Activated T-cell treated with anti-CD3 and anti-CD28 coated beads, Interleukin-2, amount 50 U/mL, for 48 hours (primary cell): ENCODE data around the gene GSN.

Experiments used
- DNase-seq, 2 experiments: peaks; one replicate each; pipeline ENCODE4 v3.0.0-alpha.2; 2020

GSN gene

DNA sequence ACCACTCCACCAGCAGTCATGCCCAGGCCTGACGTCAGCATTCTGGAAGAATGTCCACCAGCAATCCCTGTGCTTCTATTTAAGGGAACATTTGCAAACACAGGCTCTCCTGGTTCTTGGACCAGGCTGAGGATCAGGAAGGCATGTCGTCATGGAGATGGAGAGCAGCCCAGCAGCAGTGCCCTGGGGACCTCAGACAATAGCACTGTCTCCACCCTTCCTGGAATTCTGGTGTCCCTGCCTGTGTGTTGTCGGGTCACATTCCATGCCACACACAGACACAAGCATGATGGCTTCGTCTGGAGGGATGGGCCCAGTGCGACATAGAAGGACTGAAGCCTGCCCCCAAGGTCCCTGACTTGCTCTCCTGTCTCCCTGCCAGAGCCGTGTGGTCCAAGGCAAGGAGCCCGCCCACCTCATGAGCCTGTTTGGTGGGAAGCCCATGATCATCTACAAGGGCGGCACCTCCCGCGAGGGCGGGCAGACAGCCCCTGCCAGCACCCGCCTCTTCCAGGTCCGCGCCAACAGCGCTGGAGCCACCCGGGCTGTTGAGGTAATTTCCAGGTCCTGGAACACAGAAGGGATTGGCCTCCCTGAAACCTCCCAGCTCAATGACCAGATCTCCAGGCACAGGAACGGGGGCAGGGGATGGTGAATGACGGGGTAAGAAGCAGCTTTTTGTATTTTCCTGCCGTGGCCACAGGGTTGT, 58.3 kb downstream of the GSN start:
- DNase-seq = no peak

DNA sequence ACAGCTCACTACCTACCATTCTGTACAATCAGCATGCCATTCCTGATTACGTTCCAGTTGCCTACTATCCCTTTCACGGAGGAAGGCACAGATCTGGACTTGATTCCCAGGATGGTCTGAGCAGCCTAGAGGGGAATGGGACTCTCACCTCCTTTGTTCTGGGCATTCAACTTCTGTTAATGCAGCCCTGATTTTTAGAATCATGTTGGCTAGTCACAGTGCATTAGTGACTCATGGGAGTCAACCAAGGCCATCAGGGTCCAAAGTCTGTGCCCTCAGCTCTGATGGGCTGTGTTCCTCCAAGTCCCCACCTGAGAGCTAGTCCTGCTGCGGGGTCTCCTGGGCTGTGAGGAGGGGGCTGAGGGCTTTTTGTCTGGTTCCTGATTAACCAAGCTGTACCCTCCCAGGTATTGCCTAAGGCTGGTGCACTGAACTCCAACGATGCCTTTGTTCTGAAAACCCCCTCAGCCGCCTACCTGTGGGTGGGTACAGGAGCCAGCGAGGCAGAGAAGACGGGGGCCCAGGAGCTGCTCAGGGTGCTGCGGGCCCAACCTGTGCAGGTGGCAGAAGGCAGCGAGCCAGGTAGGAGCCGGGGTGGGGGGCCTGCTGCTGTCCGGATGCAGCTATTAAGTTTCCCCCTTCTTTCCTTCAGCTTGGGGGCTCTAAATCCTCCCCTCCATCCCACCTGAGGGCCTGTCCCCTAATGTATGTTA, 59.1 kb downstream of the GSN start:
- no peak for DNase-seq

DNA sequence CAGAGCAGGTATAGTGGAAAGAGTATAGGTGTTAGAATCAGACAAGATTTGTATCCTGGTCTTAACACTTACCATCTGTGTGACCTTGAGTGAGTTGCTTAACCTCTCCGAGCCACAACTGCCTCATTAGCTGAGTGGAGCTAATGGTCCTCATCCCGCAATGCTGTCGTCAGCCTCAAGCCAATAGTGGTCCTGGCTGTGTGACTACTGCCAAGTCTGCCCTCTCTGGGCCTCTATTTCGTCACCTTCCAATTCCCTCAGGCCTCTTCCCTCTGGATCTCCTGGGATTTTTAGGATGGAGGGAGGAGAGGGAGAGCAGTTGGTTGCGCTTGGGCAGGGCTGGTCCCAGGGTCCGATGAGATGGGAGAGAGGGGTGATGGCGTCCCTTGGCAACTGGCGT, 60.5 kb downstream of the GSN start:
- no peak for DNase-seq

DNA sequence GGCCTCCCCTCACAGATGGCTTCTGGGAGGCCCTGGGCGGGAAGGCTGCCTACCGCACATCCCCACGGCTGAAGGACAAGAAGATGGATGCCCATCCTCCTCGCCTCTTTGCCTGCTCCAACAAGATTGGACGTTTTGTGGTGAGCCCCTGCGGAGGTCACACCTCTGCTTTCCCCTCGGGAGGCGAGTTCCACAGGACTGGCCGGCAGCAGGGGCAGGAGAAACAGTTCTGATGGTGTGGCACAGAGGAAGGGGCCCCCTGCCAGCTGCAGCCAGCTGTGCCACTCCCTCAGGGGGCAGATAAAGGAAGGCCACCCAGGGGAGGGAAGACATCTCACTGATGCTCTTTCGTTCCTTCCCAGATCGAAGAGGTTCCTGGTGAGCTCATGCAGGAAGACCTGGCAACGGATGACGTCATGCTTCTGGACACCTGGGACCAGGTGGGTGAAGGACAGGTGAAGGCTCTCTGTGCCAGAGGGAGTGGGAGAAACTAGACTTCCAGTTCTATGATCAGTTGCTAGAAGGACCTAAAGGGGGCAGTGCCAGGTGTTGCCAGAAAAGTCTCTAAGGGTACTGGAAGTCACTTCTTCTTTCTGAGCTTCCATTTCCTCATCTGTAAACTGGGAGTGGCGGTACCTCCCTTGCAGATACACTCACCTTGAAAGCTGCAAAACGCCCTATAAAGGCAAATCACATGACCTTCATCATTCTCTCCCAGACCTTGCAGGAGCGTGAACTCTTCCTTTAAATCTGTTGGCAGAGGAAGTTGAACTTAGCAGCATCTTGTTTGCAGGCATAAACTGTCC, 61.1 kb downstream of the GSN start:
- DNase-seq = no peak

DNA sequence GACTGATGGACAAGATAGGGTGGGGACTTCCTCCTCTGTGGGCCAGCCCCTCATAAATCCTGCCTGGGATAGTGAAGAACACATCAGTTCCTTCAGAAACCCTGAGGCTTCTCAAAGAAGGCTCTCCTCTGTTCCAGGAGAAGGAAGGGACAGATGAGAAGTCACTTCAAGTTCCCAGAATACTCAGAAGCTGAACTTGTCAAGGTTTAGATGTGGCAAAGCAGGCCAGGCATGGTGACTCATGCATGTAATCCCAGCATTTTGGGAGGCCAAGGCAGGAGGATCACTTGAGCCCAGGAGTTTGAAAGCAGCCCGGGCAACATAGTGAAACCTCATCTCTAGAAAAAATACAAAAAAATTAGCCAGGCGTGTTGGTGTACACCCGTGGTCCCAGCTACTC, 63.6 kb downstream of the GSN start:
- DNase-seq = no peak

DNA sequence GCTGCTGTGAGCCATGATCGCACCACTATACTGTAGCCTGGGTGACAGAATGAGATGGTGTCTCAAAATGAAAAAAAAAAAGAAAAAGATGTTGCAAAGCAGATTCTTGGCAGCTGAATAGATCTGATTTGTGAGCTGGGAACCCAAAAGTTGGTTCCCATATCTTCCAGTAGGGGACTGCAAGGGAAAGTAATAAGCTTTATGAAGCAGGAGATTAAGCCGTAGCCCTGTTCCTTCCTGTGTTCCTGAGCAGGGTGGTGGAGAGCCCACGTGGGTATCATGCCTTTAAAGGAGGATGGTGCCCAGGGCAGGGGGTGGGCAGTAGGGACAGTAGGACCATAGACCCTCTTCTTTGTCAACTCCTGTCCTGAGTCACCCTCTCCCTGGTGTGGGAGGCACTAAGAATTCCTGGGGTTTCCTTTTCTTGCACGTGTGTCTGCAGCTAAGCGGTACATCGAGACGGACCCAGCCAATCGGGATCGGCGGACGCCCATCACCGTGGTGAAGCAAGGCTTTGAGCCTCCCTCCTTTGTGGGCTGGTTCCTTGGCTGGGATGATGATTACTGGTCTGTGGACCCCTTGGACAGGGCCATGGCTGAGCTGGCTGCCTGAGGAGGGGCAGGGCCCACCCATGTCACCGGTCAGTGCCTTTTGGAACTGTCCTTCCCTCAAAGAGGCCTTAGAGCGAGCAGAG, 64.2 kb downstream of the GSN start:
- DNase-seq = no peak

DNA sequence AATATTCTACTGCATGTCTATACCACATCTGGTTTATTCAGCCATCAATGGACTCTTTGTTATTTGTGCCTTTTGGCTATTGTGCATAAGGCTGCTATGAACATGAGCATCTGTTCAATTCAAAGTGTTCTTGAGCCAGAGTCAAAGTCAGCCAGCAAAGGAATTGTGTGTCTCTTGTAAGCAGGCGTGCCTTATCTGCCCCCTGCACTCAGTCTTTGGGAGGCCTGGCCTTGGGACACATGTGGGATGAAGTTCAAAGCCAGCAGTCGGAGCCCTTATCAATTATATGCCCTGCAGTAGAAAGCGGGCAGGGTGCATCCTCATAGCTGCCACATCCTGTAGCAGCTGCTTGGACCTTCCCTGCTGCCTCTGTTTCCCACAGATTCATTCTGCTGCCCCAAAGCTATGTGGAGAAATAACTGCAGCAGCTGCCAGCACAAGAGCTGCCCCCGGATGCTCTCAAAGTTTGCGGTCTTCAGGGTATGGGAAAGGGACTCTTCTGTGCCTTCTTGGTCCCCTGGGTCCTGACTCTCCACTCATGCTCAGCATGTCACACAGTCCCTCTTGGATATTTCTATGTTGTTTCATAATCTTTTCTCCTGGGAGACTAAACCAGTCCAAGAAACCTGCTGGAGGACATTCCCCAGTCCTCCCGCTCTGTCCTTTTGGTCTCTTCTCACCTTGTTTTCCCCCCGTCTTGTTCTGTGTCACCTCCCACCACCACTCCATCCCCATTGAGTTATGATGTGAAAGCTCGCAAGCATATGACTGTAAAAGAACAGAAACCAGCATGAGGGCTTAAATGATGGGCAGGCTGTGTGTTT, 66.2 kb downstream of the GSN start:
- DNase-seq = no peak

DNA sequence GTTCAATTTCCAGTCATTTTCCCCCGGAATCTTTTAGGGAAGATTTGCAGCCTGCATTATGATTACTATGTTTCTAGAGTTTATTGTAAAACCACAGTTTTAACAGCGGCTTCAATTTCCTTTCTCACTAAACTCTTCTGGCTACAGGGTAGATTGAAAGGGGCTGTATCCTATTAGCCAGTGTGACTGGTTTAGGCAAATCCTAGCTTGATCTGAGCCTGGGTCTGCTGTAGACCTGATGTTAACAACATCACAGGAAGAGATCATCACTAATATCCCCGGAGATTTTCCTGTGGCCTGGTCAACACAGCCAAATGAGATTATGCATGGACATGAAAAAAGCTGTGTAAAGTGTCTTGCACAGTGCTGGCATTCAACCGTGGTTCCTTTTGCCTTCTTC, 68.7 kb downstream of the GSN start:
- no peak for DNase-seq

DNA sequence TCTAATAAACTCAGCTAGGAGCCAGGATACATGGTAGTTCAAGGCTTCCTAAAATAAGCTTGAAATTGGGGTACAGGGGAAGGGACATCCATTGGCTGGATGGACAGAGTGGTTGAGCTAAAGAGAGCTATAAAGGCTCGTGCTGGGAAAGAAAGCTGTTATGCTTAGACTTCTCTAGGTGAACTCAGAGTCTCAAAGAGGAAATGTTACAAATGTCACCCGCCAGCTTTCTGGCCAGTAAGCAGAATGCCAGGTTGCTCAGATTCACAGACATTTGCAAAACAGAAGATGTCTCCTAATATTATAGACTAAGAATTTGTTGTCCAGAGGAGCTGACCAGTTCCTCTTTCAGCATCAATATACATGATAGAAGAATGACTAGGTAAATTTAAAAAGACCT, 71.5 kb downstream of the GSN start:
- DNase-seq = no peak

DNA sequence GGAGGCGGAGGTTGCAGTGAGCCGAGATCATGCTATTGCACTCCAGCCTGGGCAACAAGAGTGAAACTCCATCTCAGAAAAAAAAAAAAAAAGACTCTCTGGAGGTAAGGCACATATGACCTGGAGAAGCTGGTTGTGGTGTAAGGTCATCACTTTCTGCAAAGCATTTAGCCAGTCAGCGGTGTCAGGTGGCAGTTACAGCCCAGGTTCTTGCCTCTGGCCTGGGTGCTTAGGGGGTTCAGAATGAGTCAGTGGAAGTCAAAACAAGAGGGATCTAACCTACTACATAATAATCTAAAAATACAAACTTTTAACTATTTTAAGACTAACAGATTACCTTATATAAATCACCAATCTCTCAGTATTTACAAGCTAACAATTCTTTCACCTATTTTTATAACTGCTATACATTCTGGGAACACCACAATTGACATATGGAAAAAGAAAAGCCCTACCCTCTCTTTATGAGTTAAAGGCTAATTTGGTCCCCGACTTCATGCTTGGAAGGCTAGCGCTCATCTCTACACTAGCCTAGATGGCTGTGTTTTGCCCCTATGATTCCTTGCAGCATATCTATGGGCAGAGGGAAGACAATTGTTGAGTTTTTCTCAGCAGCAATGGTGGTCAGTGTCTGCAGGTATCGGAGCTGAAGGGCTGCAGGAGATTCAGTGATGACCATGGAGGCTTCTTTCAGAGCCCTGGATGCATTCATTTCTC, 72.9 kb downstream of the GSN start:
- DNase-seq = no peak

DNA sequence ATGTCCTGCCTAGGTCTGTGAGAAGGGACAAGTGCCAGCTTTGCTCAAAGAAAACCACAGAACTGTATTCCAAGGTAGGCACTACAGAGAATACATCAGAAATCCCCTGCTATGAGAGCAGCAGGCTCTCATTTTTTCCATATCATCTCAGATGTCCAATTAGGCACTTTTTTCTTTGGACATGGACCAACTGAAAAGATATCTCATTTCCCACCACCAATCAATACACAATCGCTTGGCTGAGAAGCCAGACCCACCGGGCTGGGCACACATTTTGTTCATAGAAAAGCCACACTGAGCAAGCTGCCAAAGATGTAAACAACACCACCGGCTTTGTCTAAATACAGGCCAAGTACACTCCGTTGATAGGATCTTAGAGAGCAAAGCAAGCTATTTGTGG, 76.2 kb downstream of the GSN start:
- DNase-seq = no peak

DNA sequence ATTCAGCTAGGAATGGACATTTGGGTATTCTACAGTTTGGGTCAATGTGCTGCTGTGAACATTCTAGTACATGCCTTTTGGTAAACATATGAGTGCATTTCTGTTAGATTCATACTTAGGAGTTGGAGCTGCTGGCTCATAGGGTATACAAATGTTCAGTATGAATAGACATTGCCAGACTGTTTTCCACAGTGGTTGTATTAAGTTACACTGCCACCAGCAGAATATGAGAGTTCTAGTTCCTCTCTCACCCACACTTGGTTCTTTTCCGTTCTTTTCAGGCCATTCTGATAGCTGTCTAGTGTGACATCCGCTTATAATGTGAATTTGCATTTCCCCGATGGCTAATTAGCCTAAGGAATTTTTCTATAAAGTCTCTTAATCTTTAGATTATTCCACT, 77.1 kb downstream of the GSN start:
- no peak for DNase-seq

DNA sequence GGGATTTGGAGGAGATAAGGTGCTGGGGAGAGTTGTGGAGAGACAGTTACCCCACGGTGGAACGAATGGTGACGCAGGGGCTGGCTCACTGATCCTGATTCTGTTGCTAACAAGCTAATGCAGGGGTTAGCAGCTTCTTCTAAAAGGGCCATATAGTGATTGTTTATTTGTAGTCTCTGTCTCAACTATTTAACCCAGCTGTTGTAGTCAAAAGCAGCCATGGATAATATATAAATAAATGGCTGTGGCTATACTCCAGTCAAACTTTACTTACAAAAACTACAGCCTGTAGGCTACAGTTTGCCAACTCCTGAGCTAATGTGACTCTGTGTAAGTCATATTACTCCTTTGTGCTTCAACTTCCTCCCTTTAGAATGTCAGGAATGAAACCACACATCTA, 80.3 kb downstream of the GSN start:
- DNase-seq = no peak

DNA sequence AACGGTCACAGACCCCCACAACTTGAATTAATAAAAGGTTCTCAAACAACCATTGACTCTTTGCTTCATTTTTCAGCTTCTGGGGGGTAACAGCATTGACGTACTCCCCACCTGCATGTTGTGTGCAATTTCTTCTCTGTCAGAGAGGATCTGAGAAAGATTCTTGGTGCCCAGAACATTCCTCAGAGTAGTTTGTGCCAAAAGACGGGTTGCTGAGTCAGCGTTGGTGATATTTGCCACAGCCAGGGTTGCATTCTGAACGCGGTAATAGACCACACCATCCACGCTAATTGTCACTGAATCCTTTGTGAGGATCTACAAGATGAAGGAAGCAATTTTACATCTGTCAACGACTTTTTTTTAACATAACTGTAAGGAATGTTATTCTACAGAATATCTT, 81.0 kb downstream of the GSN start:
- no peak for DNase-seq

DNA sequence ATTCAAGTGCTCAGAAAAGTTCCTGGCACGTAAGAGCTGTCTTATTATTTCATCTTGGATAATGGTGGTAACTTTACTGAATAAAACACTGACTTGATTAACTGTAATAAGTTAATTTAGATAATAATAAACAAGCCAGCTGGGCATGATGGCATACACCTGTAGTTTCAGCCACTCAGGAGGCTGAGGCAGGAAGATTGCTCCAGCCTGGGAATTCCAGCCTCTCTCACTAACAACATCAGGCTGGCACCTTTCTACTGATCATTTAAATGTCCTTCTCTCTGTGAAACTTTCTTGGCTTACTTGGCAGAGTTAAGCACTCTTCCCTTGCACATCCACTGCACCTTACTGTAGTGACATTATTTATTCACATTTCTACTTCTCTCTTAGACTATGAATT, 82.1 kb downstream of the GSN start:
- DNase-seq = no peak

DNA sequence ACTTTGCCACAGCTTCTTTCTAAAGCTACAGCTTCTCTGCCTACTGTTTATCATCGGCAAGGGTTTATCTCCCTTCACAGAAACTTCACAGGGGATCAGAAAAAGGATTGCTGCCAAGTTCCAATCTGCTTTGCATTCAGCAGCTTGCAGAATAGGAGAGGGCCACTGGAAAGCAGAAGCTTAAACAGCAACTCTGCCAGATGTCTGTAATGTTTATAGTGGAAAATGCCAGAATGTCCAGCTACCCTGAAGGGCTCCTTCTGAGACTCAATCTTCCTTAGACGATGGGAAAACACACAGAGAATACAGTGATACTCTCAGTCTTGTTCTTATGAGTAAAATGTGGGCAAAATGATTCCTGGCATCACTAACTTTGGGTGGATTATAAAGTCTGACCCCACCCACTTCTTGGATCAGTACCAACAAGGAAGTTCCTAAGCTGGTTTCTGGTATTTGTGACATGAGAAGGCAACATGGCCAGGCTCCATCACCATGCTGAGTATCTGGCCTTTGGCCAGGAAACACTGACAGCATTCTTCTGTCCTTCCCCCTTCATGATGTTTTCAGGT, 83.1 kb downstream of the GSN start:
- no peak for DNase-seq

DNA sequence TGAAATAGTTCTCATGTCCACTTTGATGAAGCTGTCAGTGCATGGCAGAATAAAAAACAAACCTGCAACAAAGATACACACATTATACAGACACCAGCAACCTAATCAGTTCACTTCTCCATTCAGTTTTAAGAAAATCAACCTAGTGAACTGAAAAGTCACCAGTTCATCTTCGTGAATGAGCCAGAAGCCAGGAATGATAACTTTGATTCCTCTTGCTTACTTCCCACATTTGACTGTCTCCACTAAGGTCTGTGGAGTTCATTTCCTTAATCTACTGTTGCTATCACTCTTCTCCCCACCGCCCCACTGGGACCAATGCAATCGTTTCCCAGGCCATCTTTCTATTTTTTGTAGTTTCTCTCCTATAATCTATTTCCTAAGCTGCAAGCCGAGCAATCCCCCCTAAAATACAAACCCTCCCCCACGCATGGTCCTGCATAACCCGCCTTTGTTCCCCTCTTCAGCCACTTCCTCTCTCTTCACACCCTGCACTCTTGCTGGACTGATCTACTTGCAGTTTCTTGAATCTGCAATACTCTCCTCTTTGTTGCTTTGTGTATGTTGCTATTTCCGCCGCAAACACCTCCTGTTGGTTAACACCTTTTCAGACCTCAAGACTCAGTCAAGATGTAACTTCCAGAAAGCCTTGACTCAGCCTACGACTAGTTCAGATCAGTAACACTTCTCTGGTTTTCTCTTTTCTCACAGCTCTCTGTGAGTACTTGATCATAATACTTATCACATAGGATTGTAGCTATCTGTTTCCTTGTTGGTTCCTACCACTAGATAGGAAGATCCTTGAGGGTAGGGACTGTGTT, 85.5 kb downstream of the GSN start:
- DNase-seq = peak; percentile 34 to 55

DNA sequence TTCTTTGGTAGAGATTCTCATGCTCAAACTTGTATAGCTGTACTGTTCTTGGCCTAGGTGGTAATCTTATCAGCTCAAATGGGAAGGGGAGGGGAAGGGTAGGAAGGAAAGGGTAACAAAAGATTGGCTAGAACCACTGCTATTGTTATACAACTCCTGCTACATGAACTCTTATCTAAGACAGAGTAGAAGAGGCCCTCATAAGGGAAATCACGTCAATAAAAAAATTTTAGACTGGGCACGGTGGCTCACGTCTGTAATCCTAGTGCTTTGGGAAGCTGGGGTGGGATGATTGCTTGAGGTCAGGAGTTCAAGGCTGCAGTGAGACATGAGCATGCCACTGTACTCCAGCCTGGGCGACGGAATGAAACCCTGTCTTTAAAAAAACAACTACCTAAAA, 86.2 kb downstream of the GSN start:
- no peak for DNase-seq

DNA sequence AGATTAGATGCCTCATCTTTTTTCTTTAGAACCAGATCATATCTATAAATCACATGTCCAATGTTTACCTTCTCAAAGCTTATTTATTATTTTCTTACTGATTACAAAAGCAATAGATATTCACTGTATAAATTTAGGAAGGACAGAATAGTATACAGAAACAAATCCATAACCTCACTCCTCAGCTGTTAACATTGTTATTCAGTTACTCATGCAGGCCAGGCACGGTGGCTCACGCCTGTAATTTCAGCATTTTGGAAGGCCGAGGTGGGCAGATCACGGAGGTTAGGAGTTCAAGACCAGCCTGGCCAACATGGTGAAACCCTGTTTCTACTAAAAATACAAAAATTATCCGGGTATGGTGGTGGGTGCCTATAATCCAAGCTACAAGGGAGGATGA, 86.8 kb downstream of the GSN start:
- no peak for DNase-seq

DNA sequence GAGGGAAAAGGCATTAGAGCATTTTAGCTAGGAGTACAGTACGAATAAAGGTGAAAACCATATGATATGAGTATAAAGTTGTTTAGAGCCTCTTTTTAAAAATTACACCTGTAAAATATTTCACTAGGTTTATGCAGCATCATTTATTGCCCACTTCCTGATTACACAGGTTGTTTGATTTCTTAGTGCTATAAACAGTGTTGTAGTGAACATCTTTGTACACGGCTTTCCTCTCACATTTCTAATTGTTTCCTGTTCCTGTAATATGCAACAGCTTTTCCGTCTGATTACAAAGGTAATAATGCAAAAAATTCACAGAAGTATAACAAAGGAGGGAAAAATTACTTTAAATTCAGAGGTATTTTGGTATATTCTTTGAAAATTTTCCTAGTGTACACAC, 89.0 kb downstream of the GSN start:
- DNase-seq = no peak

DNA sequence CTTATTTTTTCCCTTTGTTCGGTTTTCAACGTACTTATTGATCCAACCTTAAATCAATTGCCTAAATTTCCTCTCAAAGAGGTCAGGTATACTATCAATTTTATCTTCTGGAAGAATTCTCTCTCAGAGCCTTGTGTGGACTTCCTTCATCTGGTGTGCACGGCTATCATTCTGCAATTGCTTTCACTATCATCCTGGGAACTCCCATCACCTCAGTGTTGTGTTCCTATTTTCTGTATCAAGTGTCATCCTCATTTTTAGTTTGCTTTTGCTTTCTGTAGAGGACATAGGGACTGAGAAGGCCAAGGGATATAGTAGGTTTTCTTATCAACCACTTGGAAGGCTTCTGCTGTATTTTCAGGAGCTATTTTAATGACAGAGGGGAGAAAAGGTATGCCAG, 90.8 kb downstream of the GSN start:
- DNase-seq = no peak
